H1 (cell line): ENCODE data around the gene SLC24A1. TPM values are rescaled to one million over a fixed set of nuclear protein-coding genes. Genes with fewer than 3 reads are reported as not detected.

ENCODE experiments used
- BACH1 ChIP-seq: IDR thresholded peaks from 2 replicates; pipeline ENCODE4 v1.6.1; 2012; ENCODE audit warnings: low read length, improper control_type of control experiment
- CEBPB ChIP-seq: IDR thresholded peaks from 2 replicates; pipeline ENCODE4 v1.6.1; 2012; ENCODE audit warnings: low read depth, low read length
- SAP30 ChIP-seq: fragments of 300-600 bp; sonication (generic); IDR thresholded peaks from 2 replicates; pipeline ENCODE4 v1.7.1; 2012; ENCODE audit warnings: low read length, moderate library complexity, mild to moderate bottlenecking, inconsistent platforms; ENCODE audit not compliant: insufficient read depth, insufficient replicate concordance
- SP1 ChIP-seq: IDR thresholded peaks from 2 replicates; pipeline ENCODE4 v1.6.1; 2011; ENCODE audit warnings: low read depth, low read length
- SP4 ChIP-seq: IDR thresholded peaks from 2 replicates; pipeline ENCODE4 v1.6.1; 2012; ENCODE audit warnings: low read length, inconsistent platforms
- TAF1 ChIP-seq: IDR thresholded peaks from 2 replicates; pipeline ENCODE4 v1.6.1; 2011; ENCODE audit warnings: mild to moderate bottlenecking, low read depth, low read length
- USF2 ChIP-seq: IDR thresholded peaks from 2 replicates; pipeline ENCODE4 v1.6.1; 2011; ENCODE audit warnings: low read length, improper control_type of control experiment
- polyA plus RNA-seq, 7 experiments: library from polyadenylated mRNA; depleted of rRNA in 3 of 7; stranded (reverse) in 5 of 7; unstranded in 2 of 7; fragments of >200 nt in 5 of 7; fragments of 200-250 nt in 2 of 7; gene quantifications; 1 replicate in 5 of 7; 2 replicates in 1 of 7; 4 replicates in 1 of 7; pipeline versions ENCODE4 v1.2.1 to v1.2.3, GENCODE V29; 2011 to 2013; ENCODE audit warnings: missing spikeins in 2 of 7, mixed read lengths in 2 of 7
- total RNA-seq: library from RNA; stranded (reverse); fragmentation: NEBNext Ultra II Directional; extraction: Animal tissue kit (Norgen Biotek cat#: 25700); gene quantifications from 2 replicates; pipeline ENCODE4 v1.2.1, GENCODE V29; 2021

The SLC24A1 gene
- total and polyA plus RNA-seq, 2 of the 8 experiments (the other 6 are each of a cell fraction or from before 2014, with no cell fraction given), result 4.9 to 6.6 TPM

- no peak for TF ChIP-seq BACH1
- TF ChIP-seq USF2, result no peak
- no peak for TF ChIP-seq SP4
- no peak for TF ChIP-seq SAP30
- no peak for TF ChIP-seq TAF1
- TF ChIP-seq SP1, result no peak
- no peak for TF ChIP-seq CEBPB
Measured at GRCh38 chr15:65680544-65680943, 58.8 kb downstream of the SLC24A1 start (continued).
